ENCODE measurements around the gene RBBP8NL.

RBBP8NL gene

DNA sequence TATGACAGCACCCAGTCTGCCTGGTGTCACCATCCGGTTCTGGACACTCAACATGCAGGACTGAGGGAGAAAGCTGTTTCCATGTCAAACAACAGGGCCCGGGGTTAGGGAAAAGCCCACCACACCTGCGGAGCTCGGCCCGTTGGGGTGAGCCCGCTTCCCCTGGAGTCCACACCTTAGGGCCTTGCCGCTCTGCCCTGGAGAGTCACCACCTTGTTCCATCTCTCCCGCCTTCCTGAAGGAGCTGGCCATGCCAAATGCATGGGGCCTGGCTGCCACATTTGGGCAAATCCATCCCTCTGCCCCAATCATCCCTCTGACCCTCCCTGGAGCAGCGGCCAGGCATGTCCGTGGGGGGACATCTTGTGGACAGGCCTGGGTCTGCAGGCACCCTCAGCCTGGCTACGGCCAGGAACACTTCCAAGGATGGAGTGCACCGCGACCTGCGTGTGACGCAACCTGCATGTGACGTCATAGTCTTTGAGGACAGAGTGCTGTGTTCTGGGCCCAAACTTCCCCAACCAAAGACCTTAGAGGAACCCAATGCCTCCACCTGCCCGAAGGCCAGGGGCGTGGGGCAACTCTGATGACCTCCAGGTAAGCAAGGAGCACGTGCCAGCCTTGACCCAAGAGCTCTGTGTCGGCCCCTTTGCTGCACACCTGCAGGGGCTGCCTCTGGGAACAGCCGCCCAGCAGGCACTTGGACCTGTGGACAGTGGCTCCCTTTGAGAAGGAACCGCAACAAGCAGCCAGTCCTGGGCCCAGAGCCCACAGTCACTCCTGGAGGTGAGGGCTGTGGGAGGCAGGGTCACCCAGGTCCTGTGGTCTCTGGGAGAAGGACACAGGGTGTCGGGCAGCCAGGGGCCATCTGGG, 22.0 kb downstream of the RBBP8NL start:
- DNase-seq, result no peak

GRCh38 chr20:62404761-62405107, 22.6 kb downstream of the RBBP8NL start:
- no peak for DNase-seq

GRCh38 chr20:62404112-62404665, 23.1 kb downstream of the RBBP8NL start:
- DNase-seq, result no peak

GRCh38 chr20:62403331-62403730, 24.0 kb downstream of the RBBP8NL start:
- no peak for DNase-seq

GRCh38 chr20:62402456-62403150, 24.7 kb downstream of the RBBP8NL start:
- DNase-seq, result no peak

DNA sequence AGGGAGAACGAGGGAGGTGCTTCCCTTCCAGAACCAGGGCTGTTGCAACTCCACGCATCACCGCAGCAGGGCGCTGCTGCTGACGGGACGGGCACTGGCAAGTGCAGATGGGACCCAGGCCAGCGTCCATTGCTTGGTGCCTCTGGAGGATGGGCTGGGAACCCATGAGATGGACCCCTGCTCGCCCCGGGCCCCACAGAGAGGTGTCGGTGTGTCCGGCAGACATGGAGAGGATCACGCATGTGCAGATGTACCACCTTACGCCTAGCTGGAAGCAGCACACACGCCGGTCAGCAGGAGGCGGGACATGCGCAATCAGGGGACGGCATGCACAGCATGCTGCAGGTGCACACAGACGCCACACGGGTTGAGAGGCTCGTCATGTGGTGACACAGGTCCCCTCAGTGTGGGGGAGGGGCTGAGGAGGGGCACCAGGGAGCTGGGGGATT, 26.0 kb downstream of the RBBP8NL start:
- DNase-seq, result no peak

DNA sequence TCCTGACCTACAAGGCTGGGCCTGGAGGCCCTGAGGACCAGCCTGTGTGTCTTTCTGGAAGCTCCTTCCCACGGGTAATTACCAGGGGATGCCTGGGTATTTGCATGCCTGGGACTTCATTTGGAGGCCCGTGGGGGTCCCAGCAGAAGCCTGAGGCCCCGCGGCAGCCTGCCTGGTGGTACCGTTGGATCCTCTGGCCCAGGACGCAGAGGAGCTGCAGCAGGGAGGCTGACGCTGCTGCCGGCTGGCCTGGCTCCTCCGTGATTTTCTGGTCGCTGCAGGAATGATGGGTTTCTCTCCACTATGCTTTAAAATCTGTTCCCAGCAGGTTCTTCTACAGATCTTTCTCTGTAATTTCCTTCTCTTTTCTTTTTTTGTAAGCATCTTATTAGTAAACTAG, 26.8 kb downstream of the RBBP8NL start:
- no peak for DNase-seq

- DNase-seq, result no peak
Measured at GRCh38 chr20:62400021-62400420, 27.3 kb downstream of the RBBP8NL start.

- no peak for DNase-seq
Measured at GRCh38 chr20:62398120-62398821, 29.1 kb downstream of the RBBP8NL start.

DNA sequence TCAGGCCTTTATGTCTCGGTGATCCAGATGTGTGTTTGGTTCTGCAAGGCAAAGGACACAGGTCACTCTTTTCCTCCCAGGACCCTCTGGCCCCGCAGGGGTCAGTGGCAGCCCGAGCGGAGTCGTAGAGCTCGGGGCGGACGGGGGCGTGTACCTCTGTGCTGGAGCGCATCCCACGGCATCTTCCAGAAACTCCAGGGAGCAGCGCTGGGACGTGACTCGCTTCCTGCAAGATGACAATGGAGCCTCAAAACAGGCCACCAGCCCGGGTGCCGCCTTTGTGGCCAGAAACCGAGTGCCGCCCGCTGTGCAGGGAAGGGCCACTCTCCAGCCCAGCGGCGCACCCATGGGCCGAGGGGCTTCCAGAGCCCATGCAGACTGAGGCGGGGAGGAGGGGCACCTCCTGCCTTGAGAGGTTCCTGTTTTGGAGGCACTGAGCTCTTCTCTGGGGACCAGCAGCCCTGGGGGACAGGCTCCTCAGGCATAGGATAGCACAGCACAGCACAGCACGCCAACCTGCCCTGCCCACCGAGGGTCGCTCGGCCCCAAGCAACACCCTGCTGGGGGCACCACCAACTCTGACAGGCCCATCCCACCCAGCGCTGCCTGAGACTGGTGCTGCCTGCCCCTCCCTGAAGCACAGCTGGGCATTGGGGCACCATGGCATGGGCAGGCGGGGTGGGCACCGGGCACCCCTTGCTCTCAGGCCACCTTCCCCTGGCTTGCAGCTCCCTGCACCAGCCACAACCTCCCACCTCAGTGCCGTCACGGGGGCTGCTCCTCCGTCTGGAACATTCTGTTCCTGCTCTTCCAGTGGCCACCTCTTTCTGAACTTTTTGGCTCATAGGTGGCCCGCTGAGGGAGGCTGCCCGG, 30.7 kb downstream of the RBBP8NL start:
- no peak for DNase-seq

- DNase-seq, result no peak
Measured at GRCh38 chr20:62395311-62396242, 31.8 kb downstream of the RBBP8NL start.

- DNase-seq, result no peak
Measured at GRCh38 chr20:62394248-62395245, 32.8 kb downstream of the RBBP8NL start.

GRCh38 chr20:62393830-62394229, 33.5 kb downstream of the RBBP8NL start:
- DNase-seq, result no peak

DNA sequence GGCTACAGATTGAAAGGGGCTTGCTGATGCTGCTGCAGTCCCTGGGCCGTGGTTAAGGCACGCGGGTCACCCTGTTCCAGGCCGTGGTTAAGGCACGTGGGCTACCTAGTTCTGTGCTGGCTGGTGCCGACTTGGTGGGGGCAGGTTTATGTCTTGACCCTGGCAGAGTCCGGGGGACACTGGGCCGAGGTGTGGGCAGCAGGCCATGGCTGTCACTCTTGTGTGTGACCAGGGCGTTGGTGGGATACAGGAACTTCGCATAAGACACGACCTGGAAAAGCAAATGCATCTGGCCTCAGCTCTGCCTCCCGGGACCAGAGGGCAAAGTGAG, 34.0 kb downstream of the RBBP8NL start:
- DNase-seq, result no peak

GRCh38 chr20:62392621-62393334, 34.6 kb downstream of the RBBP8NL start:
- DNase-seq, result no peak

GRCh38 chr20:62392077-62392418, 35.3 kb downstream of the RBBP8NL start:
- DNase-seq, result no peak

DNA sequence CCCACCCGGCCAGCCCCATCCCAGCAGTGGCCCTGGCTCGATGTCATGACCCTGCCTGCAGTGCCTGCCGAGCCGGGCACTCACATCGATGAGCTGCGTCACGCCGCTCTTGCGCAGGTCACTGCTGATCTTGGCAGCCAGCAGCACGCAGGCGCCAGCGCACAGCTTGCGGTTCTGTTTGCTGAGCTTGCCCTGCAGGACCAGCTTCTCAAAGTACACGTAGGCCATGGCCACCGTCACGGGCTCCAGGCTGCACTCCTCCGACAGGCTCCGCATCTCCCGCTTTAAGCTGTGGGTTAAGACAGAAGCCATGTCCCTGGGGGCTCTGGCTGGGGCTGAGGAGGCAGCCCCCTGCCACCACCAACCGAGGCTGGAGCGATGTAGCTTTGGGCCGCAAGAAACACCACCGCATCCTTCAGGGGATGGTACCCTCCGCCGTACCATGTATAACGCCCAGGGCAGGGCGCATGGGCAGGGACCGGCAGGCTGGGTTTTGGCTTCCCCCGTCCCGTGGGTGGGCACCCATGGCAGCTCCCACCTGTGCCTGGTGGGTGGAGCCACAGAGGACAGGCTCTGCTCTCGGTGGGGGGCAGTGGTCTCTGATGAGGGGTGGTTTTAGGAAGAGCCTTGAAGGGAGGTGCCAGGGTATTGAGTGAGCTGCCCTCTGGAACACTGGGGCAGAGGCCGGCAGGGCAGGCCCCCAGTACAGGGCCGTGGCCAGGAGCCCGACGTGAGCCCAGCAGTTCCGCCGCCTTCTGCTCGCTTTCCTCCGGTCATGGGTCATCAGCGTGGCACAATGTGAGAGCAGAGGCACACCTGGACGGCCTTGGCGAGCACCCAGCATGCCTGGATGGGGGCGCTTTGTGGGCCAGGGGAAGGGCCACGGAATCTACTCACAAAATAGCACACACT, 35.9 kb downstream of the RBBP8NL start:
- no peak for DNase-seq
